Subcutaneous adipose tissue (tissue), 4 donors: ENCODE measurements around the gene STT3B. TPM values are rescaled to one million over a fixed set of nuclear protein-coding genes. Genes with fewer than 3 reads are reported as not detected.

ENCODE experiments used
- total RNA-seq, 4 donors: library from RNA; depleted of rRNA; stranded (reverse); fragments of >200 nt; gene quantifications; one replicate each; pipeline ENCODE4 v1.1.0, GENCODE V29; 2016
- TF ChIP-seq, protein P1 (sequence below): fragments of 450-650 bp; IDR thresholded peaks from one replicate; pipeline ENCODE4 v1.5.1; 2016; ENCODE audit warnings: low read depth, mild to moderate bottlenecking, control low read depth, antibody characterized with exemption, moderate library complexity

STT3B gene
- total RNA-seq, 4 donors from 2014 or later, result 57.6 to 128 (median 103) TPM

DNA sequence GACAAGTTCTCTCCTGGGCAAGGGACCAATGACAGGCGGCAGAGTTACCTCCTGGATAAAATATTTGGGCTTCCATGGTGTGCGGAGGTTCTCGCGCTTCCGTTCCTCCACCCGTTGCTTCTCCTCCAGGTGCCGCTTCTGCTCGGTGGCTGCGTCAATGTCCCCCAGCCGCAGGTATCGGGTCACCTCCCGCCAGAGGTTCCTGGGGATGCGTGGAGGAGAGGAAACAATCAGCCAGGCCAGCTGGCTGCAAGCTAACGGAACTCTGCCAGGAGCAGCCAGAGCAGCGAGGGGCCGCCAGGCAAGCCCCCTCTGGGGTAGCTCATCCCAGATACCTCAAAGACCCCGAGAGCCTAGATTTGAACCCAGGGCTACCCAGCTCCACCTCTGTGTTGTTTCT lies 131.3 kb downstream of the STT3B start:
- TF ChIP-seq, protein P1, sequence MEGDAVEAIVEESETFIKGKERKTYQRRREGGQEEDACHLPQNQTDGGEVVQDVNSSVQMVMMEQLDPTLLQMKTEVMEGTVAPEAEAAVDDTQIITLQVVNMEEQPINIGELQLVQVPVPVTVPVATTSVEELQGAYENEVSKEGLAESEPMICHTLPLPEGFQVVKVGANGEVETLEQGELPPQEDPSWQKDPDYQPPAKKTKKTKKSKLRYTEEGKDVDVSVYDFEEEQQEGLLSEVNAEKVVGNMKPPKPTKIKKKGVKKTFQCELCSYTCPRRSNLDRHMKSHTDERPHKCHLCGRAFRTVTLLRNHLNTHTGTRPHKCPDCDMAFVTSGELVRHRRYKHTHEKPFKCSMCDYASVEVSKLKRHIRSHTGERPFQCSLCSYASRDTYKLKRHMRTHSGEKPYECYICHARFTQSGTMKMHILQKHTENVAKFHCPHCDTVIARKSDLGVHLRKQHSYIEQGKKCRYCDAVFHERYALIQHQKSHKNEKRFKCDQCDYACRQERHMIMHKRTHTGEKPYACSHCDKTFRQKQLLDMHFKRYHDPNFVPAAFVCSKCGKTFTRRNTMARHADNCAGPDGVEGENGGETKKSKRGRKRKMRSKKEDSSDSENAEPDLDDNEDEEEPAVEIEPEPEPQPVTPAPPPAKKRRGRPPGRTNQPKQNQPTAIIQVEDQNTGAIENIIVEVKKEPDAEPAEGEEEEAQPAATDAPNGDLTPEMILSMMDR, result no peak

GRCh38 chr3:31667582-31667981 lies 134.9 kb downstream of the STT3B start:
- TF ChIP-seq, protein P1, result no peak

DNA sequence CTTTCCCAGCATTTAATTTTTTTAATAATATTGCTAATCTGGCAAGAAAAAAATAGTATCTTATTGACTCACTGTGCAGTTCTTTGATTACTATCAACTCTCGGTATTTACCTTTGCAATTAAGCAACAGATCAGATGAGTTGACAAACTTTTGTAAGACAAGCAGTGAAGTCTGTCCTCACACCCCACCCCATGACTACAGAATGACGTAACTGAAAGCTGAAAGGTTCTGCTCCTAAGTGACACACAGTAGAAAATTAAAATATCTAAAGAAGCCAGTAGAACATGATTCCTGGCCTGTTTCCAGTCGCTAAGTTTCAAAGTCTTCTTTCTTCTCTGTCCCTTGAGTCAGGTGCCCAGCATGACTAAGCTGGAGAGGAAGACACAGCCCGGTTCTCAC lies 135.5 kb downstream of the STT3B start:
- TF ChIP-seq, protein P1, result no peak

DNA sequence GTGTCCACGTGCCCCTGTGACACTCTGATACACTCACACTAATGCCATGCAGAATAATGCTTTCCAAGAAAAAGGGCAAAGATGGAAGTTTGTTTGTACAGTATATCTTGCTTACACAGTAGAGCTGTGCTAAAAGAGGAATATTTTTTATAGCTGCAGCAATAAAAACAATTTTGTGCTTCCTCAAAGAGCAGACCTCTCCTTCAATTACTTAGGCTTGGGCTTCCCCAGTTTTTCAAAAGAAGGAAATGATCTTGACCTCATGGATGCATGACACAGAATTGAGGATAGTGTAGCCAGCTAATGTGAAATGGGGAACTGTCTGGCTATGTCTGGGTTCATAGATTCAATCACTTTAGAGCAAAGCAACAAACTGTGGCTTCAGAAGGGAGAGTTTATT lies 137.4 kb downstream of the STT3B start:
- TF ChIP-seq, protein P1, result no peak

- TF ChIP-seq, protein P1, result no peak
Measured at GRCh38 chr3:31670722-31671121, 138.0 kb downstream of the STT3B start.

DNA sequence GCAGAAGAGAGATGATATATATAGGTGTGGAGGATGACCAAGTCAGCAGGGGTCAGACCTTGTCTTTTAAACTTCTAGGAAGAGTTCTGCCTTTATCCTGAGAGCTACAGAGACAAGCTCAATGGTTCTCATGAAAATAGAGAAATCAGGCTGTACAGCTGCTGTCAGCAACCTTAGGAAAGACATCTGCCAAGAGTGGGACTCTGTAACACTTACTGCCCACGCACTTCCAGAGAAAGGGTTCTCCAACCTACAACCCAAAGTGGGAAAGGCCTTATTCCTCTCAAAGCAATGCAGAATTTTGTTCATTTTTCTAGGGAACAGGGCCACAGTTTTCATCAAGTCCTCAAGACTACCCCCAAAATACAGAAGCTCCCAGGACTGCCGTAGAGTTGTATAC lies 138.7 kb downstream of the STT3B start:
- TF ChIP-seq, protein P1, result no peak

GRCh38 chr3:31671976-31672375 lies 139.3 kb downstream of the STT3B start:
- TF ChIP-seq, protein P1, result no peak
